ENCODE data around the gene KIR3DL2.
"Not testable (repeated sequence)": the region's sequence is repeated elsewhere in the genome, so short reads cannot be mapped to it uniquely, and the experiment has no call there.

The KIR3DL2 gene

GRCh38 chr19:54907899-54908298 lies 57.7 kb downstream of the KIR3DL2 start:
- H3K27me3 ChIP-seq (ENCODE audit: insufficient read depth, poor library complexity, severe bottlenecking); DNase-seq (ENCODE audit: low read depth in 1 of 2, low spot score in 1 of 2); H3K27ac ChIP-seq (replicated peaks); H3K4me3 ChIP-seq (replicated peaks; ENCODE audit: insufficient read depth, low read length): not testable (repeated sequence)
